GM12875 (cell line): ENCODE measurements around the gene ZNF608.

Experiments
- H3K4me3 ChIP-seq: one replicate; pipeline ENCODE4 v1.5.1; 2011; ENCODE audit warnings: low read depth, low read length, control low read depth
- CTCF ChIP-seq: IDR thresholded peaks from 2 replicates; pipeline ENCODE4 v1.5.1; 2011; ENCODE audit warnings: low read depth, mild to moderate bottlenecking, control low read depth, inconsistent platforms, low read length, moderate library complexity, borderline replicate concordance; ENCODE audit not compliant: insufficient read depth

ZNF608 gene

GRCh38 chr5:124771761-124772160 is 25.3 kb upstream of the ZNF608 start:
- no peak for TF ChIP-seq CTCF
- no peak overlapping the region for H3K4me3 ChIP-seq

DNA sequence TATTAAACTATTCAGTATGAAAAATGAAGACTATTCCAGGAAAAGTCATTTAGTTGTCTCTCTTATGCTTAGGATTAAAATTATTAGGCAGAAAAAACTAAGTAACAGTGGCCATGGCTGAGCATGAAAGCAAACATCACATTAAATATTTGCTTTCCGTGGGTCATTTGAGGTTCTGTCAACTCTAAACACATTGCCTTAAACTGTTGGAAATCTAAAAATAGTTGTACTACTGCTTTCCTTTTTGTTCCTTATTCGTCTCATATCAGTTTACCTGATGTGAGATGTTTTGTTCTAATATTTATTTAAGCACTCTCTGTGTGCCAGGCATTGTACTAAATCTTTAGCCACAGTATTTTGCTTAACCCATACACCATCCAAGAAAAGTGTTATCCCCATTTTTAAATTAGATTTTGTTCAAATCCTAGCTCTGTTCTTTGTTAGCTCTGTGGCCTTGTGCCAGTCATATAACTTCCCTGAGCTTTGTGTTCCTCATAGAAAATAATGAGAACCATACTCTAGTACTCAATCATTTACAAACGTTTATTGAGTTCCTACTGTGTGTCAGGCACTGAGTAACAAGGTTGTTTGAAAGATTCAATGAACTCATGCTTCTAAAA is 18.7 kb upstream of the ZNF608 start:
- H3K4me3 ChIP-seq, result no peak overlapping the region
- no peak for TF ChIP-seq CTCF

- TF ChIP-seq CTCF, result no peak
- H3K4me3 ChIP-seq, result no peak overlapping the region
Measured at GRCh38 chr5:124764585-124764984, 18.1 kb upstream of the ZNF608 start.

DNA sequence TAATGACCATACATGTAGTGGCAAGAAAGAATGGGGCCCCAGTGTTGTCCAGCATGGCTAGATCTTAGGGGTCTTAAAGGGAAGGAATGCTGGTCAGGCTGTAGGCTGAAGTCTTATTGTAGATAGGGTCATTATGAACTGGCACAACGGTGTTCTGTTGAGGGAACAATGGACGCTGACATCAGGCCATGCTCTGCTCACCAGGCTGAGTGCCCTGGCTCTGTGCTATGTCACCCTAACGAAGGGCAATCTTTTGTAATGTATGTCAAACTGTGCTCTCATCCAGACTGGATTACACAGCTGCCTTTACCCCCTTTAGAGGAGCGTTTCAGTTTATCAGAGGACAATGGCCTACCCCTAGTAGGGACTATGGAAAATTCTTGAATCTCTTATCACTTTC is 14.6 kb upstream of the ZNF608 start:
- no peak for TF ChIP-seq CTCF
- no peak overlapping the region for H3K4me3 ChIP-seq

DNA sequence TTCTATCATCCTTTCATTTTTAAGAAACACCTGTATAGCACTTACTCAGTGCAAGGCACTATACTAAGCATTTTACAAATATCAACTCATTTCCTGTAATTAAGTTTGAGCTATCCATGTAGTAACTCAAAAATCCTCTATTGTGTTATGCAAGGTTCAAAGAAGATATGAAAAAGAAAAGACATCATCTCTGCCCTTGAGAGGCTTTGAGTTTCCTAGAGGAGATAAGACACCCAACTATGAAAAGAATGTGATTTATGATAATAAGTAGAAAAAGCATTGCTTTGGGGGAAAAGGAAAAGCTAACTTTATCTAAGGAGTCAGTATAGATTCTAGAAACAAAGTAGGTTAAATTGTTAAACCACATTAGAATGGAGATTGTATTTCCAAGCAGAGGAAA is 14.2 kb upstream of the ZNF608 start:
- no peak overlapping the region for H3K4me3 ChIP-seq
- TF ChIP-seq CTCF, result no peak

DNA sequence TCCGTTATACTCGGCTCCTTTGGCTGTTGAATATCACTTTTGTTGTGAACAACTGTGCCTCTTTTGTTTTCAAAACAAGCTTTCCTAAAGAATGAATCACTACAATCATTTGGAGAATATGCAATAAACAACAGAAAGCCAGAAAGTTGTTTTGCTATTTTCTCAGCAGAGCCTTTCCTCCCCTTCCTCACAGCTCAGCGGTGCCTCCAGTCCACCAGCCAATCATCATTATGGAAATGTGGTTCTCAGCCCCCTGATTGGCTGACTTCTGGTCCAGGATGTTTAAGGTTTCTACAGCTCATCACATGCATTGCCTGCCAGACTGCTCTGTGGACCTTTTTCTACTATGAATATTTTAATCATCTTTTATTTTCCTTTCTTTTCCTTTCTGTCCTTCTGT is 9.1 kb upstream of the ZNF608 start:
- TF ChIP-seq CTCF, result no peak
- H3K4me3 ChIP-seq, result no peak overlapping the region

GRCh38 chr5:124755041-124755440 is 8.6 kb upstream of the ZNF608 start:
- no peak overlapping the region for H3K4me3 ChIP-seq
- TF ChIP-seq CTCF, result no peak
